K562 (cell line): ENCODE results near the gene GZMA. TPM values are rescaled to one million over a fixed set of nuclear protein-coding genes. Genes with fewer than 3 reads are reported as not detected.

Experiments used
- ATF7 ChIP-seq: fragments of 450-650 bp; IDR thresholded peaks from 2 replicates; pipeline ENCODE4 v1.7.1; 2014; ENCODE audit warnings: mild to moderate bottlenecking, moderate library complexity
- BCOR ChIP-seq: fragments of 450-650 bp; IDR thresholded peaks from 2 replicates; pipeline ENCODE4 v1.6.1; 2016
- CREB3L1 ChIP-seq: fragments of 450-650 bp; IDR thresholded peaks from 2 replicates; pipeline ENCODE4 v1.6.1; 2014; ENCODE audit warnings: low read depth, mild to moderate bottlenecking, moderate library complexity, borderline replicate concordance
- E2F3 ChIP-seq: fragments of 250-450 bp; sonication (Bioruptor Pico); IDR thresholded peaks from 2 replicates; pipeline ENCODE4 v1.4.0; 2020; ENCODE audit warnings: mild to moderate bottlenecking
- MNT ChIP-seq, 2 experiments: fragments of 450-650 bp; conservative IDR thresholded peaks; 2 replicates each; pipeline ENCODE4 v1.6.1; 2017; ENCODE audit warnings: mild to moderate bottlenecking in 2 of 2, moderate library complexity in 2 of 2
- RAD21 ChIP-seq, 2 experiments: fragments of 250-450 bp in 1 of 2; fragments of 450-650 bp in 1 of 2; sonication (Bioruptor Pico) in 1 of 2; formaldehyde crosslinking in 1 of 2; IDR thresholded peaks in 1 of 2; conservative IDR thresholded peaks in 1 of 2; 2 replicates each; pipeline versions ENCODE4 v1.4.0 to v1.8.0; 2020 to 2022; ENCODE audit warnings: mild to moderate bottlenecking in 2 of 2, moderate library complexity in 1 of 2
- RB1 ChIP-seq: fragments of 450-650 bp; IDR thresholded peaks from 2 replicates; pipeline ENCODE4 v1.6.1; 2017; ENCODE audit warnings: low read depth, mild to moderate bottlenecking
- RCOR1 ChIP-seq, 2 experiments: IDR thresholded peaks; 2 replicates each; pipeline ENCODE4 v1.6.1; 2012; ENCODE audit warnings: low read depth in 2 of 2, low read length in 2 of 2, borderline replicate concordance in 1 of 2, improper control_type of control experiment in 1 of 2
- SIX5 ChIP-seq, 2 experiments: IDR thresholded peaks; 2 replicates each; pipeline ENCODE4 v1.6.1; 2011; ENCODE audit warnings: low read length in 2 of 2, borderline replicate concordance in 1 of 2, low read depth in 1 of 2, mild to moderate bottlenecking in 1 of 2, moderate library complexity in 1 of 2; ENCODE audit not compliant: insufficient read depth in 1 of 2
- STAT6 ChIP-seq: sonication (generic); formaldehyde crosslinking; IDR thresholded peaks from 2 replicates; pipeline ENCODE4 v1.8.1; 2023; ENCODE audit warnings: mild to moderate bottlenecking, missing genetic modification reagents
- ZFP30 ChIP-seq: fragments of 250-450 bp; sonication (Bioruptor Pico); IDR thresholded peaks from 2 replicates; pipeline ENCODE4 v1.8.0; 2022; ENCODE audit warnings: moderate library complexity, mild to moderate bottlenecking, inconsistent platforms, borderline replicate concordance
- ZNF174 ChIP-seq: fragments of 250-450 bp; sonication (Bioruptor Pico); IDR thresholded peaks from 2 replicates; pipeline ENCODE4 v1.4.0; 2020; ENCODE audit warnings: mild to moderate bottlenecking
- ZNF277 ChIP-seq: fragments of 250-450 bp; sonication (Bioruptor Pico); IDR thresholded peaks from 2 replicates; pipeline ENCODE4 v1.8.0; 2022; ENCODE audit warnings: inconsistent platforms, mild to moderate bottlenecking, moderate library complexity, borderline replicate concordance
- ZNF354B ChIP-seq: fragments of 250-450 bp; sonication (Bioruptor Pico); IDR thresholded peaks from 2 replicates; pipeline ENCODE4 v1.4.0; 2020
- polyA plus RNA-seq, 8 experiments: library from polyadenylated mRNA; depleted of rRNA in 4 of 8; stranded (reverse) in 5 of 8; unstranded in 3 of 8; fragments of >200 nt; fragmentation: Nextera tagmentation in 2 of 8; fragmentation: Illumina TruSeq in 1 of 8; extraction: Ambion mirVana in 2 of 8; extraction: Trizol in 1 of 8; gene quantifications; 2 replicates each; pipeline versions ENCODE4 v1.2.1 to v1.2.3, GENCODE V29; 2011 to 2014; ENCODE audit warnings: inconsistent platforms in 1 of 8, missing spikeins in 1 of 8
- total RNA-seq, 7 experiments: library from RNA; depleted of rRNA in 6 of 7; stranded (reverse); fragments of >200 nt in 6 of 7; fragmentation: Illumina TruSeq in 2 of 7; extraction: Trizol in 2 of 7; gene quantifications; 2 replicates each; pipeline versions ENCODE4 v1.2.1 to v1.2.3, GENCODE V29; 2011 to 2021; ENCODE audit warnings: low replicate concordance in 1 of 7
- TF ChIP-seq, protein P1 (sequence below): sonication (generic); formaldehyde crosslinking; IDR thresholded peaks from 2 replicates; pipeline ENCODE4 v1.4.0; 2020; ENCODE audit warnings: mild to moderate bottlenecking, missing genetic modification reagents

GZMA gene
- total and polyA plus RNA-seq, 9 of the 15 experiments (the other 6 are each of a cell fraction or from before 2014, with no cell fraction given) = not detected

GRCh38 chr5:55146543-55147151 is 44.2 kb downstream of the GZMA start (continued):
- no peak for TF ChIP-seq CREB3L1
- no peak for TF ChIP-seq ZFP30 (CRISPR knock-in tag)
- 0 out of 4 replicates have a peak, but pooled peaks of 1 of the 2 experiments have one; percentile 26 for TF ChIP-seq MNT (conservative IDR thresholded peaks at IDR 0.05)
- TF ChIP-seq ATF7 = no peak
- peak in 1 of 2 experiments; percentile 50; a peak in 1 of 4 replicates for TF ChIP-seq RCOR1 (IDR thresholded peaks at IDR 0.05; ENCODE audit: borderline replicate concordance in 1 of 2, low read depth in 2 of 2, low read length in 2 of 2)
- no peak for TF ChIP-seq SIX5 (IDR thresholded peaks at IDR 0.05; ENCODE audit: borderline replicate concordance in 1 of 2, insufficient read depth in 1 of 2, low read depth in 1 of 2, low read length in 2 of 2)
- TF ChIP-seq RAD21 (CRISPR knock-in tag; conservative IDR thresholded peaks at IDR 0.05 in 1 of 2, IDR thresholded peaks at IDR 0.05 in 1 of 2) = peak; percentile 80 to 88
- TF ChIP-seq BCOR = no peak
- TF ChIP-seq STAT6 (CRISPR knock-in tag) = no peak
- no peak for TF ChIP-seq ZNF174 (CRISPR knock-in tag)
- no peak for TF ChIP-seq ZNF277 (CRISPR knock-in tag)
- TF ChIP-seq, protein P1, sequence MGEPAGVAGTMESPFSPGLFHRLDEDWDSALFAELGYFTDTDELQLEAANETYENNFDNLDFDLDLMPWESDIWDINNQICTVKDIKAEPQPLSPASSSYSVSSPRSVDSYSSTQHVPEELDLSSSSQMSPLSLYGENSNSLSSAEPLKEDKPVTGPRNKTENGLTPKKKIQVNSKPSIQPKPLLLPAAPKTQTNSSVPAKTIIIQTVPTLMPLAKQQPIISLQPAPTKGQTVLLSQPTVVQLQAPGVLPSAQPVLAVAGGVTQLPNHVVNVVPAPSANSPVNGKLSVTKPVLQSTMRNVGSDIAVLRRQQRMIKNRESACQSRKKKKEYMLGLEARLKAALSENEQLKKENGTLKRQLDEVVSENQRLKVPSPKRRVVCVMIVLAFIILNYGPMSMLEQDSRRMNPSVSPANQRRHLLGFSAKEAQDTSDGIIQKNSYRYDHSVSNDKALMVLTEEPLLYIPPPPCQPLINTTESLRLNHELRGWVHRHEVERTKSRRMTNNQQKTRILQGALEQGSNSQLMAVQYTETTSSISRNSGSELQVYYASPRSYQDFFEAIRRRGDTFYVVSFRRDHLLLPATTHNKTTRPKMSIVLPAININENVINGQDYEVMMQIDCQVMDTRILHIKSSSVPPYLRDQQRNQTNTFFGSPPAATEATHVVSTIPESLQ (CRISPR knock-in tag) = no peak
- TF ChIP-seq RB1 = peak; percentile 47; the same call in 1 of the 2 replicates
- no peak for TF ChIP-seq E2F3
- no peak for TF ChIP-seq ZNF354B (CRISPR knock-in tag)
